Measurements from ENCODE around the gene RIPK4.

Gene RIPK4

GRCh38 chr21:41769111-41769510 is 2.3 kb upstream of the RIPK4 start:
- DNase-seq (ENCODE audit: low read depth) = no peak

- no peak for DNase-seq (ENCODE audit: low read depth)
Measured at GRCh38 chr21:41768437-41769042, 1.7 kb upstream of the RIPK4 start.

DNA sequence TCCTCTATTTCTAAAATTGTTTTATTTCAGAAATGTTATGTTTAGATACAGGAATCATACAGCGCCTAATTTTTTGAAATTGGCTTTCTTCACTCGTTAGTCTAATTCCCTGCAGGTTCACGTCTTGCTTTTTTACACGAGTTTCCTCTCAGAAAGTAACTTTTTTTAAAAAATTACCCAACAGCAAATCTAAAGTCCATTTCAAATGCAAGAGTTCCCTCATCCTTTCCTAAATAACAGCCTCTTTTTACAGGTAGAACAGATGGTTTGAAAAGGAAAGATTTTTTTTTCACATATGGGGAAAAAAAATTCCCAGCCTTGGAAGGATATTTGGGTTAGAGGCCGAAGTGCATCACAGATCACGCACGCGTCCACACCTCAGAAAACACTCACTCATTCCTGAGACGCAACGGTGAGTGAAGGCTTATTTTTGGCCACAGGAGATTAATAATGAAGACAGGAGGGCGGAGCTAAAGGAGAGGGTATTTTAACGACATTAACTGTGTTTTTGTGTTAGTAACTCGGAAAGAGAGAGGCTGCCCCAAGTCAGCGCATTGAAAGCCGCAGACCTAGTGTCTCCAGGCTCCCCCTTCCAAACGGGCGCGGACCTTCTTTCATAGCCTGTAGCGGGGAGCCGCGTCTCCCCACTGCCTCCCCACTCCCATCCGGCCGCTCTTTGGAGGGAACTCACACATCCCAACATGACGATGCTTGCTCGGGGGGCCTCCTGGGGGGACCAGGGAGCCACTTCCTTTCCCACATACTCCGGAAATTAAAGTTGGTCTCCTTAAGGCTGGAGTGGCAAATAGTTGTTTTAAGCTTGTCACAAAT is 969 bp upstream of the RIPK4 start:
- no peak for DNase-seq (ENCODE audit: low read depth)

DNA sequence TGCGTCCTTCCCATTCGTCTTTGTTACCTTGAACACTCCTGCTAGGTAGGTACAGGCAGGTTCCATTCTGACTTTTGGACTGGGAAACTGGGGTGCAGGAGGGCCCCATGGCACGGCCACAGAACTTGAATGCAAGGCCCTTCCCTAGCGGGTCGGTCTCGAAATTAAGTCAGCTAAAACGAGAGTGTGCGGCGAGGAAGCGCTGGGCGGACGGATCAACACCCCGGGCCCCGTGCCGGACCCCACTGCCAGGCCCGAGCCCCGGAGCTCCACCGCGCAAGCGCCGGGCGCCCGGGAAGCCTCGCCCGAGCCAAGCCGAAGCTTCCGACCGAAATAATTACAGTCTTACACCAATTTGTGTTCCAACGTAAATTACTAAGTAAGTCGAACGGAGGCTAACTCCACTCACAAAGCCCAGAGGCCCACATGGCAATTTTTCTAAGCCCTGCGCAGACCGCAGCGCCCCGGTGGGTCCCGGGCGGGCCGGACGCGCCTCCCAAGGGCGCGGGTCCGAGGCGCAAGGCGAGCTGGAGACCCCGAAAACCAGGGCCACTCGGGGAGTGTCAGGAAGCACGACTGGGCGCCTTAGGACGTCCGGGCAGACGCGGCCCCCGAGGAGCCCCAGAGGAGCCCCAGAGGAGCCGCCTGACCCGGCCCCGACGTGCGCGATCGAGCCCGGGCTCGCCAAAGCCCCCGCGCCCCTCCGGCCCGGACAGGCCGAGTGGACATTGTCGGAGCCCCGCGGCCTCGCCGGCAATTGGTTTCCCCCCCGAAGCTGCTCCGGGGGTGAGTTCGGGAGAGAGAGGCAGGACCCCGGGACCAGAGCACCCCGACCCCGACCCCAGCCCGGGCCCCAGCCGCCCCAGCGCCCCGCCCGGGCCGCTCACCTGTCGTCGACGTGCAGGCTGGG is 624 bp downstream of the RIPK4 start:
- DNase-seq (ENCODE audit: low read depth) = no peak

DNA sequence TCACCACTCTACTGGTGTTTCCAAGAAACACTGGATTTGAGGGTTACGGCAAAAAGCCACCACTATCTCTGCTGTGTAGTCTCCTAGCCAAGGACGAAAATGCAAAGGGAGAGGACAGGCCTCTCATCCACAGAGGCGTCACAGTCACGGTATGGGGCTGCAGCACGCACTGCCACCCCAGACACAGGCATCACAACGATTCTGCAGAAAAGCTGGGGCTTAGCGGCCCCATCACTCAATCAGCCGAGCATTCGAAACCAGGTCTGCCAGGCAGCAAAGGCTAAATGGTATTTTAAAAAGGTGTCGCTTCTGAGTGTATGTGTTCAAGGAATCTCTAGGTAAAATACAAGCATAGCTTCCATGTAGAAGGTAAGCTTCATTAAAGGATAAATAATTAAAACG is 1.4 kb downstream of the RIPK4 start:
- no peak for DNase-seq (ENCODE audit: low read depth)

DNA sequence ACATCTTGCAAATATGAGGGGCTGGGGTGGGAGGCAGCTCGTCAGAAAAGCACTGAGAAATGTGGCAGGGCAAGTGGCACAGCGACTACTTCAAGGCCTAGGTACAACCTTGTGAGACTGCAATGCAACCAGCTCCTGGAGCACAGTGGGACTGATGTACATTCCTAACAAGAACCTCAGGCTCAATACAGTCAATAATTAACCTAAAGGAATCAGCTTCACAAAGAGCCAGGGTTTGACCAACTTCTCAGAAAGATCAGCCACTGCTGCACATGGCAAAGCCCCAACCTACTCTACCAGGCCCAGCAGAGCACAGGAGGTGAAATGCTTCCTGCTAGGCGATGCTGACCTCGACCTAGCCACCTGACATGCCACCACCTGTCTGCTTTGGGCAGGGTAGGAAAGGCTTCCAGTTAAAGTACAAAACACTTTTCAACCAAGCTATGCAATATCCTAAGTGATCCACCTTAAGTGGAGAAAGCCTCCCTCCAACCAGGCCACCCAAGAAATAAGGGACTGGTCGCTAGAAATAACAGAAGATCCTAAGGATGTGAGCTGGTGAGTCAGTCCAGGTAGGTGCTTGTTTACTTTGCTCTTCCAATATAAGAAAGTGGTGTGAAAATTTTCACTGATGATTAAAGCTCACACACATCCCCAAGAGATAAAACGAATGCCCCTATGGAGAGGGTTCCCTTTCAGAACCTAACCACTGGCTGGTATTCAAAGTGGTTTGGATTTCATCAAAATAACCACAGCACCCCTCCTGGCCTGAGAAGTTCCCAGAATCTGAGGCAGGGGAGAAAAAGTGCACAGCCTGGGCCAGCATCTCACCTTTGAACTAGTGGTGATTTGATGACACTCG is 2.1 kb downstream of the RIPK4 start:
- DNase-seq (ENCODE audit: low read depth) = no peak

GRCh38 chr21:41763996-41764395 is 2.9 kb downstream of the RIPK4 start:
- no peak for DNase-seq (ENCODE audit: low read depth)

DNA sequence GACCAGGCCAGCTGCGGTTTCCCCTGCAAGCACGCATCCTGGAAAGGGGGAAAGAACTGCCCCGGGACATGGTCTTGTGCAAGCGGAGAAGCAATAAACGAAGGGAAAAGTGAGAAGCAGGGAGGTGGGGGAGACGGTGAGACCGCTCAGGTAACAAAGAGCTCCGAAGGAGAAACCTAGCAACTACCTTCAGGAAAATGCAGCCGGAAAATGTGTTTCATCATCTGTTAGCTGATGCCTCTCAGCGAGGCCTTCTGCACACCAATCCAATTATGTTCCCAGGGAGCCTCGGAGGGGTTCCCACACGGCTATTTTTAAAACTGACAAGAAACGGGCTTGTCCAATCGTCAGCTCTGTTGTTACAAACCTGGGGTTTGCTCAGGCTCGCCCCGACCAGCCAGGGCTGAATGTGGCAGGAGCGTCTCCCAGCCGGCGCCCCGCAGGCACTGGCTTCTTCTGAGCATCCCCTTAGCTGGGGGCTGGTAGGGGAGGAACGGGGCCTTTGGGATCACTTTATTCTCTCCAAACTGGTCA is 3.4 kb downstream of the RIPK4 start:
- no peak for DNase-seq (ENCODE audit: low read depth)

GRCh38 chr21:41762753-41763152 is 4.1 kb downstream of the RIPK4 start:
- DNase-seq (ENCODE audit: low read depth) = no peak

GRCh38 chr21:41761934-41762635 is 4.8 kb downstream of the RIPK4 start:
- no peak for DNase-seq (ENCODE audit: low read depth)

DNA sequence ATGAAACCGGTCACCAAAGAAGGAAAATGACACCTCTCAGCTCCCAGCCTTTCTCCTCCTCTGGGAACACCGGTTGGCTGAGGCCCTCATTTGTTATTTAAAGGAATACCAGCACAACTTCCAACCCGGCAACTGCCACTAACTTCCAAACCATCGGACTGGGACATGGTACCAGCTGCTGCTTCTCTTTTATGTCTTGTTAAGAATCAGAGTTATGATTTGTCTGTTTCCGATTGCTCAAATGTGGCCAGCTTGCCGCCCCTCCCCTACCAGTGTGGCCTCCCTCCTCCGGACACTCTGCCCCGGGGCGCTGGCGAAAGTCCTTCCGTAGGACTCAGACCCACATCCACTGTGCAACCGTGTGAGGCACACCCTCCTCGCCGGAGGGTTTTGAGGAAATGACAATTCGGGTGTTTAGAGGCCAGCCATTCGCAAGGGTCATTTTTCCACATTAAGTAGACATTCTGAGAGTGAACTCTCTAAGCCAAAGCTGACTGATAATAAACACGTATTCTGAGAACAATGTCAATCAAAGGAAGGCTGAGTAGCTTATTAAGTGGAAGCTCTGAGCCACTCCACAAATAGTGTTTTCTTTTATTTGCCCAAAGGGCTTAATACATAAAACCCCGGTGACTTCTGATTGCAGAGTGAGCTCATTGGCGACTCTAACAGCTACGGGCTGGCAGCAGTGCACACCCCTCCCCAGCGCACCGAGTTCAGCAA is 5.5 kb downstream of the RIPK4 start:
- no peak for DNase-seq (ENCODE audit: low read depth)

GRCh38 chr21:41760411-41760810 is 6.4 kb downstream of the RIPK4 start:
- no peak for DNase-seq (ENCODE audit: low read depth)

DNA sequence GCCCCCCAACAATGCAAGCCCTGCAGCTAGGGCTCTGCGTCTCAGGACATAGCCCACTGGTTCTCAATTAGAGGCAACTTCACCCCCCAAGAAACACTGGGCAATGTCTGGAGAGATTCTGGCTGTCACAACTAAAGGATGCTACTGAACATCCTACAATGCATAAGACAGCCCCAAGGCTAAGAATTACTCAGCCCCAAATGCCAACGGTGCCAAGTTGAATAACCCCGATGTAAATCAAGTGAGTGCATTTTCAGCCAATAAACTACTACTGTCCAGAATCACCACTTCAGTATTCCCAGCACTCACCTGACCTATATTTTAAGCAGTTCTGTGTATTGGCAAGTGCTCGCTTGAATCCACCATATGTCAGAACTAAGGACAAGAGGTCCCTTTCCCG is 6.9 kb downstream of the RIPK4 start:
- no peak for DNase-seq (ENCODE audit: low read depth)

DNA sequence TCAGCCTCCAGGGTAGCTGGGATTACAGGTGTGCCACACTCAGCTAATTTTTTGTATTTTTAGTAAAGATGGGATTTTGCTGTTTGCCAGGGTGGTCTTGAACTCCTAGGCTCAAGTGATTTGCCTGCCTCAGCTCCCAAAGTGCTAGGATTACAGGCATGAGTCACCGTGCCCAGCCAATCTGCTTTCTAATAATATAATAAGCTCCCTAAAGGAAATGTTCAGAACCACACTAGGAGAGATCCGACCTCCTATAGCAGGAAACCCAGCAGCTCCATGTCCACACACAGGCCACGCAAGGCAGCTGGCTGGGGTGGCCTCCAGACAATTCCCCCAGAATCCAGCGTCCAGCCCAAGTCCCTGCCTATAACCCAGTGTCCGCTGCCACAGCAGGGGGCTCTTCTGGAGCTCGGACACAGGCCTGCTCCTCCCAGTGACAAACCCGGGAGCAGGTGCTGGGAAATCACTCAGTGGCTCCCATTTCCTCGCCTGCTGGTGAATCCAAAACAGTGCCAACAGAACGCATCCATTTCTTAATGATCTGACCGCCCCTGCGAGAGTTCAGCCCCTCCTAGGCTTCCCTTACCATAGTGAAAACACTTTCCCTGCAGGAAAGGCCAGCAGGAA is 7.5 kb downstream of the RIPK4 start:
- no peak for DNase-seq (ENCODE audit: low read depth)

GRCh38 chr21:41758550-41758949 is 8.3 kb downstream of the RIPK4 start:
- DNase-seq (ENCODE audit: low read depth) = no peak

GRCh38 chr21:41755934-41756773 is 10.7 kb downstream of the RIPK4 start:
- DNase-seq (ENCODE audit: low read depth) = no peak

GRCh38 chr21:41755258-41755933 is 11.5 kb downstream of the RIPK4 start:
- DNase-seq (ENCODE audit: low read depth) = no peak

DNA sequence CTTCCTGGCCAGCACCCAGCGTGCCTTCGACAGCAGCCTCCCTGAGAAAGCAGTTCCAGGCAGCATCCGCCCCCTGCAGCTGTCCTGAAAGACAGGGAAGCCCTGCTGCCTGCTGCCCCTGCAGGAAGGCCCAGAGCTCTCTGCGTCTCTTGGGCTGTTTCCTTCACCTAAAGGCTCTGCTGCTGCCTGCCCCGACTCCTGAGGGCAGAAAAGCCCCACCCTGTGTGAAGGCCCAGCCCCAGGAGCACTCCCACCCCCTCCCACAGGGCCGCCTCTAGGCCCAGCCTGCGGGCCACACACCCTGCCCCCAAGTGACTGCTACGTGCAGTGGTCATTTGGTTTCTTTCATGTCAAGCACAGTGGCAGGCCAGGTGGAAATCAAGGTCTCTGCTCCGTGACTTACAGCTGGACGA is 12.4 kb downstream of the RIPK4 start:
- DNase-seq (ENCODE audit: low read depth) = no peak

Measured in activated T-cell treated with anti-CD3 and anti-CD28 coated beads for 24 hours (primary cell).